NB4 (cell line): Measurements from ENCODE around the gene TBRG4.

Source experiments
- DNase-seq: peaks from one replicate; pipeline ENCODE4 v3.0.0; 2010; ENCODE audit warnings: low read depth
- H3K4me3 ChIP-seq: one replicate; pipeline ENCODE4 v1.5.1; 2011; ENCODE audit warnings: mild to moderate bottlenecking, low read depth, low read length, moderate library complexity
- CTCF ChIP-seq: IDR thresholded peaks from one replicate; pipeline ENCODE4 v1.5.1; 2012; ENCODE audit warnings: low read depth, low read length
- MAX ChIP-seq: IDR thresholded peaks from 2 replicates; pipeline ENCODE4 v1.6.1; 2011; ENCODE audit warnings: low read depth, low read length
- MYC ChIP-seq: IDR thresholded peaks from 2 replicates; pipeline ENCODE4 v1.6.1; 2011; ENCODE audit warnings: low read depth, low read length
- POLR2A ChIP-seq: IDR thresholded peaks from 2 replicates; pipeline ENCODE4 v1.6.1; 2011; ENCODE audit warnings: mild to moderate bottlenecking; ENCODE audit not compliant: insufficient read length; ENCODE audit errors: extremely low read depth

The TBRG4 gene

GRCh38 chr7:45082031-45082830, 29.3 kb downstream of the TBRG4 start:
- TF ChIP-seq MYC (no peak), POLR2A (no peak), CTCF (no peak), MAX (no peak)
- H3K4me3 ChIP-seq: no peak overlapping the region
- DNase-seq: peak; percentile 70

DNA sequence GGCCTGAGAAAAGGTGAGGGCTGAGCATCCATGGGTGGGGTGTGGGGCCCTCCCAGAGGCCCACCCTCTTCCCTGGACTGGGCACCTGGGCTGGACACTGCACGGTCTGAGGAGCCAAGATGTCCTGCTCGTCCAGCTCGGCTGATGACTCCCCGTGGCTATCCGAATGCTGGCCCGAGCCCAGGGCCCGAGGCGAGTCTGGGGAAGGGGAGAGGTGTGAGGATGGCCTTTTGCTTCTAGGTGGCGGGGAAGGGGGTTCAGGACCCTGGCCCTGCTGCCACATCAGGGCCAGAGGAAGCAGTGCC, 29.9 kb downstream of the TBRG4 start:
- H3K4me3 ChIP-seq: no peak overlapping the region
- DNase-seq: no peak
- TF ChIP-seq MYC (no peak), MAX (no peak), CTCF (no peak)

- no peak for DNase-seq
- TF ChIP-seq MAX (no peak), MYC (no peak), POLR2A (no peak), CTCF (no peak)
- H3K4me3 ChIP-seq: no peak overlapping the region
These were observed 30.4 kb downstream of the TBRG4 start for GRCh38 chr7:45080958-45081669.

DNA sequence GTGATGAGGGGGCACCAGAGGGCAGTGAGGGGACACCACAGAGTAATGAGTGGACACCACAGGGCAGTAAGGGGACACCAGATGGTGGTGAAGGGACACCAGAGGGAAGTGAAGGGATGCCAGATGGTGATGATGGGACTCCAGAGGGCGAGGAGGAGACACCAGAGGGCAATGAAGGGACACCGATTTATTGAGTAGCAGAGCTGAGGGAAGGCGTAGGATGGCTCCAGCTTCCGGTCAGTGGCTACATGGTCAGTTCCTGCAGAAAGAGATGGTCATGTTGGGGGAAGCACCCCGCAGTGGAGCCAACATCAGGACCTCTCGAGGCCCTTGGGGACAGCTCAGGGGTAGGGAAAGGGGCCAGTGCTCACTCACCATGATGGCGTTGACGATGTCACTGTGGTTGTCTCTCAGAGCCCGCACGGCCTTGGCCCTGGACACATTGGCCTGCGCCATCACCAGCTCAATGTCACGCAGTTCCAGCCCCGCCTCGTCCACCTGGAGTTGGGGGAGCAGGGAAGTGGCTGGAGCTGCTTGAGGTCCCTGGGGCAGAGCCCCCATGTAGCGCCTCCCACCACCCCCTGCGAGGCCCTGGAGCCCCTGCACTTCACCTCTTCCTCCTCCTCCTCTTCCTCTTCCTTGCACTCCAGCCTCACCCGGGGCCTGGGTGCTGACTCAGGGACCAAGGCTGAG, 31.1 kb downstream of the TBRG4 start:
- DNase-seq: peak; percentile 55
- no peak overlapping the region for H3K4me3 ChIP-seq
- TF ChIP-seq CTCF: no peak
- no peak for TF ChIP-seq MYC
- TF ChIP-seq MAX: no peak
- TF ChIP-seq POLR2A: no peak

GRCh38 chr7:45078125-45078681, 33.3 kb downstream of the TBRG4 start:
- no peak overlapping the region for H3K4me3 ChIP-seq
- TF ChIP-seq POLR2A (no peak), MYC (no peak), MAX (no peak)
- DNase-seq: no peak
